H9 (cell line): ENCODE measurements around the gene LAYN. TPM values are rescaled to one million over a fixed set of nuclear protein-coding genes. Genes with fewer than 3 reads are reported as not detected.

Source experiments
- DNase-seq: peaks from one replicate; pipeline ENCODE4 v3.0.0-alpha.2; 2017
- H2AFZ ChIP-seq: one replicate; pipeline ENCODE4 v1.6.1; 2013; ENCODE audit warnings: mild to moderate bottlenecking, low read length, control low read depth, moderate library complexity
- H2AK5ac ChIP-seq: 2 replicates; pipeline ENCODE4 v1.6.1; 2013; ENCODE audit warnings: low read length, control low read depth, mixed read lengths; ENCODE audit not compliant: insufficient read length
- H2BK120ac ChIP-seq: one replicate; pipeline ENCODE4 v1.6.1; 2013; ENCODE audit warnings: low read depth, mild to moderate bottlenecking, low read length, control low read depth, inconsistent platforms; ENCODE audit not compliant: poor library complexity, severe bottlenecking
- H2BK12ac ChIP-seq: 2 replicates; pipeline ENCODE4 v1.6.1; 2013; ENCODE audit warnings: low read length, control low read depth, mixed read lengths, low read depth; ENCODE audit not compliant: insufficient read length
- H2BK15ac ChIP-seq: 2 replicates; pipeline ENCODE4 v1.6.1; 2013; ENCODE audit warnings: low read depth, low read length, control low read depth
- H2BK20ac ChIP-seq: one replicate; pipeline ENCODE4 v1.6.1; 2013; ENCODE audit warnings: low read depth, mild to moderate bottlenecking, low read length, control low read depth, inconsistent platforms; ENCODE audit not compliant: poor library complexity, severe bottlenecking
- H2BK5ac ChIP-seq: 2 replicates; pipeline ENCODE4 v1.6.1; 2013; ENCODE audit warnings: low read length, control low read depth, mixed read lengths; ENCODE audit not compliant: insufficient read length
- H3K14ac ChIP-seq: 2 replicates; pipeline ENCODE4 v1.6.1; 2013; ENCODE audit warnings: low read length, control low read depth; ENCODE audit not compliant: insufficient read depth
- H3K18ac ChIP-seq: 2 replicates; pipeline ENCODE4 v1.6.1; 2013; ENCODE audit warnings: low read depth, mild to moderate bottlenecking, mixed read lengths, low read length, control low read depth; ENCODE audit not compliant: insufficient read length
- H3K23ac ChIP-seq: 2 replicates; pipeline ENCODE4 v1.6.1; 2013; ENCODE audit warnings: low read length, control low read depth, mixed read lengths, low read depth; ENCODE audit not compliant: insufficient read length
- H3K23me2 ChIP-seq: 2 replicates; pipeline ENCODE4 v1.6.1; 2013; ENCODE audit warnings: low read depth, mild to moderate bottlenecking, mixed read lengths, low read length, control low read depth; ENCODE audit not compliant: insufficient read length, poor library complexity, severe bottlenecking
- H3K27ac ChIP-seq: 2 replicates; pipeline ENCODE4 v1.5.1; 2013; ENCODE audit warnings: low read length, control low read depth, mixed read lengths, low read depth; ENCODE audit not compliant: insufficient read length
- H3K27me3 ChIP-seq: 2 replicates; pipeline ENCODE4 v1.6.1; 2013; ENCODE audit warnings: low read length, control low read depth, inconsistent platforms; ENCODE audit not compliant: insufficient read depth
- H3K4ac ChIP-seq: 2 replicates; pipeline ENCODE4 v1.6.1; 2013; ENCODE audit warnings: low read depth, mild to moderate bottlenecking, control low read depth, inconsistent platforms, low read length, moderate library complexity
- H3K4me1 ChIP-seq: 2 replicates; pipeline ENCODE4 v1.6.1; 2013; ENCODE audit warnings: low read length, control low read depth, inconsistent platforms; ENCODE audit not compliant: insufficient read depth
- H3K4me2 ChIP-seq: 2 replicates; pipeline ENCODE4 v1.6.1; 2013; ENCODE audit warnings: low read length, control low read depth, mixed read lengths; ENCODE audit not compliant: insufficient read length, insufficient read depth
- H3K56ac ChIP-seq: 2 replicates; pipeline ENCODE4 v1.6.1; 2013; ENCODE audit warnings: low read depth, mild to moderate bottlenecking, mixed read lengths, low read length, control low read depth; ENCODE audit not compliant: insufficient read length
- H3K79me1 ChIP-seq: 2 replicates; pipeline ENCODE4 v1.6.1; 2013; ENCODE audit warnings: low read depth, mild to moderate bottlenecking, moderate library complexity, low read length, control low read depth, inconsistent platforms; ENCODE audit not compliant: insufficient read depth, poor library complexity, severe bottlenecking
- H3K79me2 ChIP-seq: 2 replicates; pipeline ENCODE4 v1.6.1; 2013; ENCODE audit warnings: low read length, control low read depth, inconsistent platforms; ENCODE audit not compliant: insufficient read depth
- H3K9ac ChIP-seq: 2 replicates; pipeline ENCODE4 v1.6.1; 2013; ENCODE audit warnings: low read length, control low read depth, mixed read lengths; ENCODE audit not compliant: insufficient read length; ENCODE audit errors: extremely low read depth
- H3K9me3 ChIP-seq: one replicate; pipeline ENCODE4 v1.6.1; 2013; ENCODE audit warnings: low read depth, low read length, inconsistent platforms; ENCODE audit not compliant: control insufficient read depth
- H3T11ph ChIP-seq: one replicate; pipeline ENCODE4 v1.6.1; 2013; ENCODE audit warnings: mild to moderate bottlenecking, low read length, control low read depth, inconsistent platforms
- H4K20me1 ChIP-seq: one replicate; pipeline ENCODE4 v1.6.1; 2013; ENCODE audit not compliant: control insufficient read depth, insufficient read length, insufficient read depth
- H4K5ac ChIP-seq: 2 replicates; pipeline ENCODE4 v1.6.1; 2013; ENCODE audit warnings: low read depth, mild to moderate bottlenecking, mixed read lengths, low read length, control low read depth; ENCODE audit not compliant: insufficient read length
- H4K8ac ChIP-seq: replicated peaks from 2 replicates; pipeline ENCODE4 v1.6.1; 2013; ENCODE audit warnings: low read length, control low read depth, mixed read lengths, low read depth; ENCODE audit not compliant: insufficient read length
- H4K91ac ChIP-seq: 2 replicates; pipeline ENCODE4 v1.6.1; 2013; ENCODE audit warnings: low read depth, mild to moderate bottlenecking, moderate library complexity, mixed read lengths, low read length, control low read depth; ENCODE audit not compliant: insufficient read length
- H3K27ac Mint-ChIP-seq, 3 experiments: 2 replicates in 2 of 3; 3 replicates in 1 of 3; pipeline ENCODE4 v1.8.0; 2020 to 2021; ENCODE audit warnings: mixed read lengths in 3 of 3, mild to moderate bottlenecking in 1 of 3, moderate library complexity in 1 of 3
- H3K27me3 Mint-ChIP-seq: 2 replicates; pipeline ENCODE4 v1.8.0; 2021; ENCODE audit warnings: low read depth, mild to moderate bottlenecking, moderate library complexity, mixed read lengths
- H3K36me3 Mint-ChIP-seq, 3 experiments: 2 replicates in 2 of 3; 3 replicates in 1 of 3; pipeline ENCODE4 v1.8.0; 2020 to 2021; ENCODE audit warnings: low read depth in 3 of 3, mixed read lengths in 3 of 3; ENCODE audit not compliant: insufficient read depth in 1 of 3
- H3K4me1 Mint-ChIP-seq, 2 experiments: 2 replicates each; pipeline ENCODE4 v1.8.0; 2020; ENCODE audit warnings: mixed read lengths in 2 of 2
- H3K4me3 Mint-ChIP-seq, 2 experiments: 2 replicates in 1 of 2; 3 replicates in 1 of 2; pipeline ENCODE4 v1.8.0; 2020 to 2021; ENCODE audit warnings: mild to moderate bottlenecking in 2 of 2, mixed read lengths in 2 of 2, moderate library complexity in 1 of 2
- H3K9me3 Mint-ChIP-seq, 2 experiments: 2 replicates in 1 of 2; 3 replicates in 1 of 2; pipeline ENCODE4 v1.8.0; 2020; ENCODE audit warnings: mild to moderate bottlenecking in 2 of 2, mixed read lengths in 2 of 2, moderate library complexity in 1 of 2
- CTCF ChIP-seq: fragments of 200-600 bp; sonication (generic); conservative IDR thresholded peaks from 3 replicates; pipeline ENCODE4 v1.8.0; 2021; ENCODE audit warnings: antibody characterized with exemption, mild to moderate bottlenecking
- WGBS: extraction: QIAGEN DNeasy Blood & Tissue Kit; methylation state at CpG from one replicate; pipeline ENCODE4 v1.1.7; 2013; ENCODE audit warnings: missing lambda C conversion rate, low lambda C conversion rate, mixed read lengths; ENCODE audit not compliant: insufficient read length; ENCODE audit errors: extremely low coverage; 5-methylcytosine and 5-hydroxymethylcytosine counted together
- total RNA-seq: library from RNA; stranded (reverse); gene quantifications from 2 replicates; pipeline ENCODE4 v1.2.1, GENCODE V29; 2021

The LAYN gene
- total RNA-seq, 1 experiment from 2014 or later, result 3.1 TPM

- H3T11ph ChIP-seq, result no peak overlapping the region
- no peak for DNase-seq
- no peak overlapping the region for H4K8ac ChIP-seq
- no peak overlapping the region for H3K23ac ChIP-seq
- no peaks in the 10 kb centered on the region for H3K9me3 ChIP-seq
- H4K91ac ChIP-seq, result no peak overlapping the region
- Mint-ChIP-seq H3K4me1 (peaks cover 11 to 18% of the 10 kb centered on the region in 2 experiments), H3K27ac (no peak overlapping the region), H3K4me3 (peak overlapping the region; percentile 38 to 74), H3K27me3 (peaks cover 44% of the 10 kb centered on the region), H3K36me3 (no peaks in the 10 kb centered on the region), H3K9me3 (no peaks in the 10 kb centered on the region; a peak in 1 of 5 replicates)
- H3K4me1 ChIP-seq, result peaks cover 3% of the 10 kb centered on the region; the same call in 1 of the 2 replicates
- no peak overlapping the region for H2AK5ac ChIP-seq
- H3K79me2 ChIP-seq, result no peaks in the 10 kb centered on the region
- H2BK12ac ChIP-seq, result no peak overlapping the region
- H3K23me2 ChIP-seq, result peaks cover 15% of the 10 kb centered on the region
- no peak overlapping the region for H4K5ac ChIP-seq
- WGBS, result no CpG with 5 or more reads among the region's 6 CpGs
- H3K14ac ChIP-seq, result no peak overlapping the region
- H2BK20ac ChIP-seq, result no peak overlapping the region
- H2BK5ac ChIP-seq, result no peak overlapping the region
- no peak overlapping the region for H2BK15ac ChIP-seq
- H3K27ac ChIP-seq, result no peak overlapping the region
- H3K4me2 ChIP-seq, result peak overlapping the region; percentile 46
- H3K27me3 ChIP-seq, result peaks cover 13% of the 10 kb centered on the region; the same call in 1 of the 2 replicates
- H3K79me1 ChIP-seq, result no peaks in the 10 kb centered on the region
- TF ChIP-seq CTCF, result no peak
- no peak overlapping the region for H3K18ac ChIP-seq
- H3K9ac ChIP-seq, result no peak overlapping the region
- H2AFZ ChIP-seq, result no peak overlapping the region
- H4K20me1 ChIP-seq, result no peaks in the 10 kb centered on the region
- H3K4ac ChIP-seq, result no peak overlapping the region
- H2BK120ac ChIP-seq, result no peak overlapping the region
- H3K56ac ChIP-seq, result no peak overlapping the region
Measured at GRCh38 chr11:111513240-111513605, 27.3 kb upstream of the LAYN start.
